Ectodermal cell (in vitro differentiated cells): ENCODE data around the gene USH2A.
"Not testable (repeated sequence)": the region's sequence is repeated elsewhere in the genome, so short reads cannot be mapped to it uniquely, and the experiment has no call there.

Source experiments
- H3K27ac ChIP-seq: 2 replicates; pipeline ENCODE4 v1.7.0; 2013; ENCODE audit warnings: mild to moderate bottlenecking, low read depth, low read length; ENCODE audit not compliant: insufficient read depth, poor library complexity, severe bottlenecking
- H3K27me3 ChIP-seq: 2 replicates; pipeline ENCODE4 v1.7.0; 2013; ENCODE audit warnings: mild to moderate bottlenecking, low read length; ENCODE audit not compliant: insufficient read depth, control insufficient read depth, poor library complexity, severe bottlenecking
- H3K36me3 ChIP-seq: one replicate; pipeline ENCODE4 v1.7.0; 2013; ENCODE audit warnings: low read length; ENCODE audit not compliant: control insufficient read depth, insufficient read depth
- H3K4me1 ChIP-seq: one replicate; pipeline ENCODE4 v1.7.0; 2013; ENCODE audit warnings: low read length; ENCODE audit not compliant: control insufficient read depth, insufficient read depth
- H3K4me3 ChIP-seq: 2 replicates; pipeline ENCODE4 v1.7.0; 2013; ENCODE audit warnings: low read depth, low read length, control low read depth; ENCODE audit not compliant: insufficient read depth
- H3K9me3 ChIP-seq: 2 replicates; pipeline ENCODE4 v1.7.0; 2013; ENCODE audit warnings: mild to moderate bottlenecking, low read length, moderate library complexity; ENCODE audit not compliant: control insufficient read depth
- WGBS, 2 experiments: methylation state at CpG; one replicate each; pipeline ENCODE4 v1.1.7; 2013; ENCODE audit warnings: missing lambda C conversion rate in 2 of 2; 5-methylcytosine and 5-hydroxymethylcytosine counted together

USH2A gene

GRCh38 chr1:216009456-216009855 lies 413.8 kb downstream of the USH2A start:
- not testable (repeated sequence) for H3K36me3 ChIP-seq, H3K27me3 ChIP-seq, H3K9me3 ChIP-seq, H3K4me3 ChIP-seq, H3K4me1 ChIP-seq, H3K27ac ChIP-seq
- 86 to 89% methylated on average over 10 of the region's 10 CpGs for WGBS, 2 experiments

DNA sequence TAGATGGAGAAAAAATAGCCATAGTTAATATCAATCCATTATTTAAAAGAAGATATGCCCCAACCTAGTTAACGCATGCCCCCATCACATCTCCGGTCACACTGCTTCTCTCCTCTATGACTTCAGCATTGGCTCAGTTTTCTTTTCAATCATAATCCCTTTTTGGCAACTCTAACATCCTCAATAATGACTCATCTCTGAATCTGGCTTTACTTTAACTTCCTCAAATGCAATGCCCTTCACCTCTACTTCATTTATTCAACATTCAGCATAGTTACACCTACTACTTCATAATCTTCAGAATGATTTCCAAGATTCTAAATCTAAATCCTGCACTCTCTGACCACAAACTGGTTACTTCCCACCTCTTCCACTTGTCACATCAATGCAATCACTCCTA lies 417.3 kb downstream of the USH2A start:
- Histone ChIP-seq H3K4me1 (no peaks in the 10 kb centered on the region), H3K9me3 (no peaks in the 10 kb centered on the region)

DNA sequence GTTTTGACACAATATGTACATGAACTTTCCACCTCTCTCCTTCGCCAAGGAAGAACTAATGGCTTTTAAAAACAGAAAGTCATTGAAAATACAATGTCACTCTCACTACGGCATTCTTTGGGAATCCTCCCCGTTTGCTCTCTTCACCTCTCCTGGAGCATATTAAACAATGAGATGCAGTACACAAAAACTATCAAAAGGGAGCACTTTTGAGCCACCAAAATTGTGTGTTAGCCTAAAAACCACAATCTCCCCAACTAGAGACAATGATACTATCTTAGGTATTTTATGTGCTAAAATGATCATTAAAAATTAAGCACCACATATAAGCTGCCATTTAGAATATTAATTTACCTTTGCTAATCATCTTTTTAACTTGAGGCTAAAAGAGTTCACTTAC lies 430.6 kb downstream of the USH2A start:
- no peak overlapping the region for H3K4me3 ChIP-seq
- H3K27ac ChIP-seq, result no peak overlapping the region
- no peaks in the 10 kb centered on the region for H3K4me1 ChIP-seq
- no peaks in the 10 kb centered on the region for H3K36me3 ChIP-seq
- H3K9me3 ChIP-seq, result no peaks in the 10 kb centered on the region
- no peaks in the 10 kb centered on the region for H3K27me3 ChIP-seq
- WGBS, 2 experiments, result 63 to 73% methylated on average over 3 of the region's 3 CpGs

More for the DNA sequence above, 417.3 kb downstream of the USH2A start:
- WGBS, 2 experiments, result 94 to 97% methylated on average over 2 of the region's 2 CpGs
- H3K27me3 ChIP-seq, result no peaks in the 10 kb centered on the region
- no peak overlapping the region for H3K4me3 ChIP-seq
- H3K27ac ChIP-seq, result no peak overlapping the region
- no peaks in the 10 kb centered on the region for H3K36me3 ChIP-seq

- no peaks in the 10 kb centered on the region for H3K27me3 ChIP-seq
- H3K9me3 ChIP-seq, result no peaks in the 10 kb centered on the region
Observed at GRCh38 chr1:215987092-215987875, 436.0 kb downstream of the USH2A start.

DNA sequence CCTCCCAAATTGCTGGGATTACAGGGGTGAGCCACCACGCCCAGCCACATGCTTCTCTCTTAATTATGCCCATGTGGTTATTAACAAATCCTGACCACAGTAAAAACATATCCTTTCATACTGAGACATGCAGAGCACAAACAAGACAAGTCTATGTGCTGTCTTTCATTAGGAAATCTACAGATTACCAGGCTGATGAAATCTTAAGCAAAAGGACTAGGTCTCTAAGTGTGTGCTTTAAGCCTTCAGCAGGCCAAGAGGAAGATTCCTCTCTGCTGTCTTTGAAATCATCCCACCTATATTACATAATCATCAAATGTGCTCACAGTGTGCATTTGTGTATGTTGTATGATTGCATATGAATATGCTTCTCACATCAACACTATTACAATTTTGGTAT lies 436.8 kb downstream of the USH2A start:
- Histone ChIP-seq H3K36me3 (no peaks in the 10 kb centered on the region), H3K9me3 (no peaks in the 10 kb centered on the region), H3K4me3 (no peak overlapping the region), H3K27me3 (no peaks in the 10 kb centered on the region), H3K4me1 (no peaks in the 10 kb centered on the region), H3K27ac (no peak overlapping the region)
- 90 to 100% methylated on average over 1 of the region's 1 CpG for WGBS, 2 experiments

More at GRCh38 chr1:215987092-215987875, 436.0 kb downstream of the USH2A start:
- H3K27ac ChIP-seq, result no peak overlapping the region
- H3K4me3 ChIP-seq, result no peak overlapping the region
- WGBS, 2 experiments, result 93 to 95% methylated on average over 7 of the region's 7 CpGs
- H3K36me3 ChIP-seq, result no peaks in the 10 kb centered on the region
- no peaks in the 10 kb centered on the region for H3K4me1 ChIP-seq

GRCh38 chr1:215983680-215984079 lies 439.6 kb downstream of the USH2A start:
- H3K4me3 ChIP-seq, result no peak overlapping the region
- H3K36me3 ChIP-seq, result no peaks in the 10 kb centered on the region
- no peak overlapping the region for H3K27ac ChIP-seq
- no peaks in the 10 kb centered on the region for H3K9me3 ChIP-seq
- H3K4me1 ChIP-seq, result no peaks in the 10 kb centered on the region
- no peaks in the 10 kb centered on the region for H3K27me3 ChIP-seq
- WGBS, 2 experiments, result 88 to 94% methylated on average over 2 of the region's 2 CpGs

DNA sequence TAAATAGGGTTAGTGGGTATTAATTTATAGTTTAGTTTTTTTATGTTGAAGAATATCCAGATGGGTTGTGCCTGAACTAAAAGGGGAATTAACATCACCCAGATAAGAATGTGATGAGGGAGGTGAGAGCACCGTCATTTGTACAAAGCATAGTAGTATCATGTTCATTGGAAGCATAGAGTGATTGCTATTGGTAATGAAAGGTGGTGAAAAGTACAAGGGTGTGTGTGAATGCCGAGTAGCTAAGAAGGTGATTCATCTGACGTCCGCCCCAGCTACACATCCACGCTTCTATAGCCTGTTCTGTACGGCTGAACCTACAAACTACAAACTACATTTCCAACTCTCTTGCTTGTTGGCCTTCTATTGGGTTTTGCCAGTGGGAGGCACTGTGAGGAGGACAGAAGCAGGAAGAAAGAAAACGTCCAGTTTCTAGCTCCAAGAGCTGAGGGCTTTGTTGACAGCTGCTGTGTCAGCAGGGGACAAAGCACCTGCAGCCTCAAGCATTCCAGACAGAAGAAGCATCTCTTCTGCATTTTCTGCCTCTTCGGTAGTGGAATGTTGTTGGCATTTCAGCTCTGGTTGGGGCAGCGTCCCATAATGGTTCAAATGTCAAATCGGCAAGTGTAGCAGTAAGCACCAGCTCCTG lies 451.3 kb downstream of the USH2A start:
- Histone ChIP-seq H3K27ac (no peak overlapping the region), H3K4me1 (no peaks in the 10 kb centered on the region)

GRCh38 chr1:215970406-215970805 lies 452.8 kb downstream of the USH2A start:
- no peak overlapping the region for H3K4me3 ChIP-seq
- no peaks in the 10 kb centered on the region for H3K9me3 ChIP-seq
- H3K4me1 ChIP-seq, result no peaks in the 10 kb centered on the region
- 80 to 90% methylated on average over 3 to 5 of the region's 6 CpGs for WGBS, 2 experiments
- no peak overlapping the region for H3K27ac ChIP-seq
- no peaks in the 10 kb centered on the region for H3K36me3 ChIP-seq
- no peaks in the 10 kb centered on the region for H3K27me3 ChIP-seq

More for the DNA sequence above, 451.3 kb downstream of the USH2A start:
- Histone ChIP-seq H3K4me3 (no peak overlapping the region), H3K27me3 (no peaks in the 10 kb centered on the region), H3K36me3 (no peaks in the 10 kb centered on the region), H3K9me3 (no peaks in the 10 kb centered on the region)
- 77 to 86% methylated on average over 8 to 10 of the region's 10 CpGs for WGBS, 2 experiments

DNA sequence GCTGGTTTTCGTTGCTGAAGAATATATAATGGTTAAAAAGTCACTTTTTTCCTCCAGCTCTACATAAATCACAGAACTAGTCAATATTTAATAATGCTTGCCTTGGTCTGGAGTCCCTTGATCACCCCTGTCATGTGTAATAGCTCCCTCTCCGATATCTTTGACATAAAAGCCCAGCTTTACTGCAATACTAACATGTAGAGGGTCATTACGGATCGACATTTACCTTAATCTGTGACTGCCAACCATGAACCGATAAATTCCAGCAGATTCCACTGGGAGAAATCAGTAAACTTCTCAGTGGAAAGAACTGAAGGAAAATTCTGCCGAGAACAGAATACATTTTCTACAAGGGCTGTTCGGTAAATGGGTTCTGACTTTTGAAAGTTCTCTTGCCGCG lies 459.6 kb downstream of the USH2A start:
- H3K4me1 ChIP-seq, result no peaks in the 10 kb centered on the region

DNA sequence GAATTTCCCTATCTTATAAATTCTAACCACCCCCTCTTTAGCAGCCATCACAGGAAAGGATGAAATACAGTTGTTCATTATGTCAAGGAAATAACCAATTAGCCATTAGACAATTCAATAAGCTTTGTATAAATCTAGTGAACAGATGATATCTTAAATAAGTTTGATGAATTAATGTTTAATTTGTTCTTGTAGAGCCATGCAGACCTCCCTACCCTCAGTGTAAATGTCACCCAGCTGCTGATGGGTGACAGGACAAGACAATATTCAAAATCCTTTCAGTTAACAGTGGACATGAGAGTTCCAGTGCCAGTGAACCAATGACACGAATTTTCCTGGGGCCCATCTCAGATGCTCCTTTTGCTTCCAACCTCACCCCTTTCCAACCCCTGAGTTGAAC lies 460.2 kb downstream of the USH2A start:
- no peaks in the 10 kb centered on the region for H3K27me3 ChIP-seq
- H3K27ac ChIP-seq, result no peak overlapping the region
- H3K4me1 ChIP-seq, result no peaks in the 10 kb centered on the region
- WGBS, 2 experiments, result 83 to 95% methylated on average over 1 of the region's 1 CpG
- H3K9me3 ChIP-seq, result no peaks in the 10 kb centered on the region
- no peak overlapping the region for H3K4me3 ChIP-seq
- no peaks in the 10 kb centered on the region for H3K36me3 ChIP-seq

More for the DNA sequence above, 459.6 kb downstream of the USH2A start:
- no peaks in the 10 kb centered on the region for H3K36me3 ChIP-seq
- no peak overlapping the region for H3K4me3 ChIP-seq
- 95 to 96% methylated on average over 8 to 9 of the region's 9 CpGs for WGBS, 2 experiments
- H3K27ac ChIP-seq, result no peak overlapping the region
- H3K27me3 ChIP-seq, result no peaks in the 10 kb centered on the region
- H3K9me3 ChIP-seq, result no peaks in the 10 kb centered on the region
